Measurements from ENCODE around the gene THAP2.

THAP2 gene

DNA sequence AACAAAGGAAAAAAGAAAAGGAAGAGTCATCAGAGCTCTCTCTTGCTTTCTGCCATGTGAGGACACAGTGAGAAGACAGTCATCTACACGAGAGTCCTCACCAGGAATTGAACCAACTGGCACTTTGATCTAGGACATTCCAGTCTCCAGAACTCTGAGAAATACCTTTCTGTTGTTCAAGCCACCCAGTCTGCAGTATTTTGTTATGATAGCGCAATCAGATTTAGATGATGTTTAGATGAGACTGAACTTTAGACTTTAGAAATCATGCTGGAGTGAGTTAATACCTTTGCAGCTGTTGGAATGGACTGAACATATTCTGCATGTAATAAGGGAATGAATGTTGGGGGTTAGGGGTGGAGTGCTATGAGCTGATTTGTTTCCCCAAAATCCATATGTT, 62.4 kb downstream of the THAP2 start:
- no peak overlapping the region for H3K4me3 ChIP-seq (ENCODE audit: low read length)
- no peaks in the 10 kb centered on the region for H3K27me3 ChIP-seq (ENCODE audit: control insufficient read depth, low read length)
- H3F3A ChIP-seq (ENCODE audit: control insufficient read depth, insufficient read depth) = no peaks in the 10 kb centered on the region
- no peaks in the 10 kb centered on the region for H3K4me1 ChIP-seq (ENCODE audit: control insufficient read depth, low read length)
- no peaks in the 10 kb centered on the region for H3K36me3 ChIP-seq (ENCODE audit: control insufficient read depth, low read length)
- H4K20me1 ChIP-seq (ENCODE audit: control insufficient read depth, insufficient read depth, low read depth, low read length) = no peaks in the 10 kb centered on the region
- H3K9me2 ChIP-seq (replicated peaks; ENCODE audit: control insufficient read depth, low read length) = no peaks in the 10 kb centered on the region
- H3K4me2 ChIP-seq (ENCODE audit: low read length) = no peak overlapping the region
- TF ChIP-seq, protein P1, sequence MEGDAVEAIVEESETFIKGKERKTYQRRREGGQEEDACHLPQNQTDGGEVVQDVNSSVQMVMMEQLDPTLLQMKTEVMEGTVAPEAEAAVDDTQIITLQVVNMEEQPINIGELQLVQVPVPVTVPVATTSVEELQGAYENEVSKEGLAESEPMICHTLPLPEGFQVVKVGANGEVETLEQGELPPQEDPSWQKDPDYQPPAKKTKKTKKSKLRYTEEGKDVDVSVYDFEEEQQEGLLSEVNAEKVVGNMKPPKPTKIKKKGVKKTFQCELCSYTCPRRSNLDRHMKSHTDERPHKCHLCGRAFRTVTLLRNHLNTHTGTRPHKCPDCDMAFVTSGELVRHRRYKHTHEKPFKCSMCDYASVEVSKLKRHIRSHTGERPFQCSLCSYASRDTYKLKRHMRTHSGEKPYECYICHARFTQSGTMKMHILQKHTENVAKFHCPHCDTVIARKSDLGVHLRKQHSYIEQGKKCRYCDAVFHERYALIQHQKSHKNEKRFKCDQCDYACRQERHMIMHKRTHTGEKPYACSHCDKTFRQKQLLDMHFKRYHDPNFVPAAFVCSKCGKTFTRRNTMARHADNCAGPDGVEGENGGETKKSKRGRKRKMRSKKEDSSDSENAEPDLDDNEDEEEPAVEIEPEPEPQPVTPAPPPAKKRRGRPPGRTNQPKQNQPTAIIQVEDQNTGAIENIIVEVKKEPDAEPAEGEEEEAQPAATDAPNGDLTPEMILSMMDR (IDR thresholded peaks at IDR 0.05; ENCODE audit: low read depth, low read length, poor library complexity, severe bottlenecking) = no peak
- no peak for TF ChIP-seq EZH2phosphoT487 (IDR thresholded peaks at IDR 0.05; ENCODE audit: borderline replicate concordance, low read length)
- H3K9me3 ChIP-seq (ENCODE audit: control insufficient read depth, insufficient read depth, low read length) = no peaks in the 10 kb centered on the region
- H3K79me2 ChIP-seq (ENCODE audit: control insufficient read depth, low read length) = no peaks in the 10 kb centered on the region
- H3K27ac ChIP-seq (ENCODE audit: low read depth, low read length) = no peak overlapping the region

DNA sequence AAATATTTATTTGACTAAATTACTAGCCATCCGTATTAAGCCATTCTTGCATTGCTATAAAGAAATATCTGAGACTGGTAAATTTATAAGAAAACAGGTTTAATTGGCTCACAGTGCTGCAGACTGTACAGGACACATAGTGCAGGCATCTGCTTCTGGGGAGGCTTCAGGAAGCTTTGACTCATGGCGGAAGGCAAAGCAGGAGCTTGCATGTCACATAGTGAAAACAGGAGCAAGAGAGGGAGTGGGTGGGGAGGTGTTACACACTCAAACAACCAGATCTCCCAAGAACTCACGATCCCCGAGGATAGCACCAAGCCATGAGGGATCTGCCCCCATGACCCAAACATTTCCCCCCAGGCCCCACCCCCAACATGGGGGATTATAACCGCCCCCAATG, 63.9 kb downstream of the THAP2 start:
- H3K4me2 ChIP-seq (ENCODE audit: low read length) = no peak overlapping the region
- H3K27ac ChIP-seq (ENCODE audit: low read depth, low read length) = no peak overlapping the region
- H3K27me3 ChIP-seq (ENCODE audit: control insufficient read depth, low read length) = no peaks in the 10 kb centered on the region
- H3K4me1 ChIP-seq (ENCODE audit: control insufficient read depth, low read length) = no peaks in the 10 kb centered on the region
- no peaks in the 10 kb centered on the region for H4K20me1 ChIP-seq (ENCODE audit: control insufficient read depth, insufficient read depth, low read depth, low read length)
- no peaks in the 10 kb centered on the region for H3K36me3 ChIP-seq (ENCODE audit: control insufficient read depth, low read length)
- no peaks in the 10 kb centered on the region for H3K9me2 ChIP-seq (replicated peaks; ENCODE audit: control insufficient read depth, low read length)
- H3F3A ChIP-seq (ENCODE audit: control insufficient read depth, insufficient read depth) = no peaks in the 10 kb centered on the region
- no peak for TF ChIP-seq EZH2phosphoT487 (IDR thresholded peaks at IDR 0.05; ENCODE audit: borderline replicate concordance, low read length)
- TF ChIP-seq, protein P1 (IDR thresholded peaks at IDR 0.05; ENCODE audit: low read depth, low read length, poor library complexity, severe bottlenecking) = no peak
- no peaks in the 10 kb centered on the region for H3K9me3 ChIP-seq (ENCODE audit: control insufficient read depth, insufficient read depth, low read length)
- no peaks in the 10 kb centered on the region for H3K79me2 ChIP-seq (ENCODE audit: control insufficient read depth, low read length)
- no peak overlapping the region for H3K4me3 ChIP-seq (ENCODE audit: low read length)

Measured in DOHH2 (cell line).